K562 treated with DMSO at 1 percent for 24 hours (cell line): ENCODE measurements around the gene KRT34. TPM values are rescaled to one million over a fixed set of nuclear protein-coding genes. Genes with fewer than 3 reads are reported as not detected.

ENCODE experiments used
- total RNA-seq: library from RNA; unstranded; fragments of 300-600 nt; gene quantifications from 2 replicates; pipeline ENCODE4 v1.2.3, GENCODE V29; 2022; ENCODE audit warnings: low read depth; ENCODE audit not compliant: insufficient read depth

Gene KRT34
- not detected in 2 replicates for total RNA-seq

DNA sequence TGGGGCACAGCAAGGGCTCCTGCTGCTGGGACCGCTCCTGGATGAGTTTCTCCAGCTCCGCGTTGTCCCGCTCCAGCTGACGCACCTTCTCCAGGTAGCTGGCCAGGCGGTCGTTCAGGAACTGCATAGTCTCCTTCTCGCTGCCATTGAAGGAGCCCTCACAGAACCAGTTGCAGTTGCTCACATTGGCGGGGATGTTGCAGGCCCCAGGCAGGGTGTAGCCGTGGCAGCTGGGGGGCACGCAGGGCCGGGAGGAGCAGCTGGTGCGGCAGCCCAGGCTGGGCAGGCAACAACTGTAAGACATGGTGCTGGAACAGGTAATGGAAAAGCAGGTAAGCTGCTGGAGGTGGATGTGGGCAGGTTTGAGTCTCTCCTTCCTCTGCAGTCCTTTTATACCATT is at the start of gene KRT34:
Gene KRT34, minus strand, starts transcription at position 364 of the 400 bp plus-strand sequence. Its CDS starts 60 bp downstream, at position 304.

GRCh38 chr17:41424111-41424635 is 42.1 kb upstream of the KRT34 start, which contains the start of gene KRT37:
KRT37 (minus strand) TSS chr17:41424585; CDS start chr17:41424523, 62 bp downstream.

DNA sequence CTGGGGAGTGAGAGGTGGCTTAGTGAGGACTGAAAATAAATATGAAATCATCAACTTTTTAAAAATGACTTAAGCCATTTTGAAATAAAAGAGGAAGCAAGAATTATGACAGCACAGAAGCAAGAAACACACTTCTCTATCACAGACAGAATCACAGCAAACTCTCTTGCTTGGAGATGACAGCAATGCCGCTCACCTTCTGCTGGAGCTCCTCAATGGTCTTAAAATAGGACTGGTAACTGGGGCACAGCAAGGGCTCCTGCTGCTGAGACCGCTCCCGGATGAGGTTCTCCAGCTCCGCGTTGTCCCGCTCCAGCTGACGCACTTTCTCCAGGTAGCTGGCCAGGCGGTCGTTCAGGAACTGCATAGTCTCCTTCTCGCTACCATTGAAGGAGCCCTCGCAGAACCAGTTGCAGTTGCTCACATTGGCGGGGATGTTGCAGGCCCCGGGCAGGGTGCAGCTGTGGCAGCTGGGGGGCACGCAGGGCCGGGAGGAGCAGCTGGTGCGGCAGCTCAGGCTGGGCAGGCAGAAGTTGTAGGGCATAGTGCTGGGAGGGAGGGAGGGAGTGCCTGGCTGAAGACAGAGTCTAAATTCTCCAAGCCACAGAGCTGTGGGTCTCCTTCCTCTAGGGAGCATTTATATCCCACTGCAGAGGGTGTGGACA is 15.0 kb upstream of the KRT34 start, which contains the start of gene KRT31:
Gene KRT31, minus strand, starts transcription at position 613 of the 665 bp plus-strand sequence. Its CDS starts 69 bp downstream, at position 544.

GRCh38 chr17:41369713-41370112 is 12.4 kb downstream of the KRT34 start, which contains the start of gene KRT33B:
KRT33B (minus strand) TSS chr17:41369813; CDS start chr17:41369750, 63 bp downstream.

GRCh38 chr17:41350381-41350878 is 31.7 kb downstream of the KRT34 start, which contains the start of gene KRT33A:
KRT33A (minus strand) TSS chr17:41350828; CDS start chr17:41350767, 61 bp downstream.

Other genes starting within 250 kb of the KRT34 start
- not detected in 2 replicates for gene KRTAP4-6, start 241.8 kb downstream of the KRT34 start, total RNA-seq
- not detected in 2 replicates for gene KRTAP4-5, start 232.5 kb downstream of the KRT34 start, total RNA-seq
- not detected in 2 replicates for gene KRTAP4-4, start 221.6 kb downstream of the KRT34 start, total RNA-seq
- gene KRTAP4-3, start 214.1 kb downstream of the KRT34 start, total RNA-seq, result not detected in 2 replicates
- not detected in 2 replicates for gene KRTAP4-2, start 204.1 kb downstream of the KRT34 start, total RNA-seq
- gene KRTAP4-1, start 197.4 kb downstream of the KRT34 start, total RNA-seq, result not detected in 2 replicates
- not detected in 2 replicates for gene KRTAP9-1, start 192.4 kb downstream of the KRT34 start, total RNA-seq
- not detected in 2 replicates for gene KRTAP9-2, start 155.7 kb downstream of the KRT34 start, total RNA-seq
- not detected in 2 replicates for gene KRTAP9-3, start 149.9 kb downstream of the KRT34 start, total RNA-seq
- not detected in 2 replicates for gene KRTAP9-8, start 144.3 kb downstream of the KRT34 start, total RNA-seq
- not detected in 2 replicates for gene KRTAP9-4, start 132.6 kb downstream of the KRT34 start, total RNA-seq
- not detected in 2 replicates for gene KRTAP9-9, start 126.9 kb downstream of the KRT34 start, total RNA-seq
- not detected in 2 replicates for gene KRTAP9-6, start 116.9 kb downstream of the KRT34 start, total RNA-seq
- gene KRTAP9-7, start 106.6 kb downstream of the KRT34 start, total RNA-seq, result not detected in 2 replicates
- gene KRTAP29-1, start 79.5 kb downstream of the KRT34 start, total RNA-seq, result not detected in 2 replicates
- gene KRTAP16-1, start 73.0 kb downstream of the KRT34 start, total RNA-seq, result not detected in 2 replicates
- not detected in 2 replicates for gene KRTAP17-1, start 66.6 kb downstream of the KRT34 start, total RNA-seq
- not detected in 2 replicates for gene KRT33A, start 31.5 kb downstream of the KRT34 start, total RNA-seq
- not detected in 2 replicates for gene KRT33B, start 12.5 kb downstream of the KRT34 start, total RNA-seq
- not detected in 2 replicates for gene KRT31, start 15.3 kb upstream of the KRT34 start, total RNA-seq
- not detected in 2 replicates for gene KRT37, start 42.3 kb upstream of the KRT34 start, total RNA-seq
- gene KRT38, start 58.7 kb upstream of the KRT34 start, total RNA-seq, result not detected in 2 replicates
- gene KRT32, start 85.1 kb upstream of the KRT34 start, total RNA-seq, result not detected in 2 replicates
- gene KRT35, start 98.8 kb upstream of the KRT34 start, total RNA-seq, result not detected in 2 replicates
- not detected in 2 replicates for gene KRT36, start 107.6 kb upstream of the KRT34 start, total RNA-seq
- gene KRT13, start 123.3 kb upstream of the KRT34 start, total RNA-seq, result not detected in 2 replicates
- gene KRT15, start 136.6 kb upstream of the KRT34 start, total RNA-seq, result 0.42 and 0.88 TPM in 2 replicates
- 202 and 214 TPM in 2 replicates for gene KRT19, start 146.0 kb upstream of the KRT34 start, total RNA-seq
- gene KRT9, start 189.8 kb upstream of the KRT34 start, total RNA-seq, result not detected in 2 replicates
- gene KRT14, start 204.6 kb upstream of the KRT34 start, total RNA-seq, result not detected in 2 replicates
- not detected in 2 replicates for gene KRT16, start 230.5 kb upstream of the KRT34 start, total RNA-seq
- 0.45 TPM in 1 of 2 replicates, not detected in the other for gene KRT17, start 242.3 kb upstream of the KRT34 start, total RNA-seq